Measurements from ENCODE around the gene SLC2A11.
"Not testable (repeated sequence)": the region's sequence is repeated elsewhere in the genome, so short reads cannot be mapped to it uniquely, and the experiment has no call there.

Gene SLC2A11

DNA sequence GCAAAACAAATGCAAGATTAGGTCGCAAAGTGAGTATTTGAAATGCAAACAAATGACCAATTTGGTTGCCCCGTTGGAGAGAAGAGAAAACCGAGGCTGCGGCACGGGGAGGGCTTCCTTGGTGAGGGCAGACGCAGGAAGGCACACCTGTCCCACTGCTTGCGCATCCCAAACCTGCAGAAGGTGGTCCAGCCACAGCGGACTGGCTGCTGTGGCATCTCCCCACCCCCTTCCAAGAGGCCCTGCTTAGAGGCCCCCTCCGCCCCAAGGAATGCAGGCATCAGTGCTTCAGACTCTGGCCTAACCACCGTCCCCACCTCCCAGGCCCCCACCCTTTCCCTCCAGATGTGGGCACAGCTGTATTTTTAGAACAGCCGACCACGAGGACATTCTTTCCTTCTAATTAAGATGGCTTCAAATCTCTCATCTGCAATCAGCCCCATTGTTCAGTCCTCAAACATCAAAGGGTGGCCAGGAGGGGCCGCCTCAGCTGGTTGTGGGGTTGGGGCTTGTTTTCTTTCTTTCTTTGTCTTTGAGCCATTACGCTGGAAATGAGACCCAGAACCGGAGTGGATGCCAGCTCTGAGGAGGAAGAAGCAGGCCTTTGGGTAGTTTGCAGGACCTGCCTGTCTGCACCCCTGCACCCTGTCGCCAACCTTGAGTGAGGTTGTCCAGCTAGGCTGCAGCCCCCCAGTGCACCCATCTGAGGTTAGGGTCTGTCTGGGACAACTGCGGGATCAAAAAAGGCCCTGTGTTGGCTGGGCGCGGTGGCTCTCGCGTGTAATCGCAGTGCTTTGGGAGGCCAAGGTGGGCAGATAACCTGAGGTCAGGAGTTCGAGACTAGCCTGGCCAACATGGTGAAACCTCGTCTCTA, 9.4 kb upstream of the SLC2A11 start:
- no peak for DNase-seq (ENCODE audit: low read depth in 2 of 2)

DNA sequence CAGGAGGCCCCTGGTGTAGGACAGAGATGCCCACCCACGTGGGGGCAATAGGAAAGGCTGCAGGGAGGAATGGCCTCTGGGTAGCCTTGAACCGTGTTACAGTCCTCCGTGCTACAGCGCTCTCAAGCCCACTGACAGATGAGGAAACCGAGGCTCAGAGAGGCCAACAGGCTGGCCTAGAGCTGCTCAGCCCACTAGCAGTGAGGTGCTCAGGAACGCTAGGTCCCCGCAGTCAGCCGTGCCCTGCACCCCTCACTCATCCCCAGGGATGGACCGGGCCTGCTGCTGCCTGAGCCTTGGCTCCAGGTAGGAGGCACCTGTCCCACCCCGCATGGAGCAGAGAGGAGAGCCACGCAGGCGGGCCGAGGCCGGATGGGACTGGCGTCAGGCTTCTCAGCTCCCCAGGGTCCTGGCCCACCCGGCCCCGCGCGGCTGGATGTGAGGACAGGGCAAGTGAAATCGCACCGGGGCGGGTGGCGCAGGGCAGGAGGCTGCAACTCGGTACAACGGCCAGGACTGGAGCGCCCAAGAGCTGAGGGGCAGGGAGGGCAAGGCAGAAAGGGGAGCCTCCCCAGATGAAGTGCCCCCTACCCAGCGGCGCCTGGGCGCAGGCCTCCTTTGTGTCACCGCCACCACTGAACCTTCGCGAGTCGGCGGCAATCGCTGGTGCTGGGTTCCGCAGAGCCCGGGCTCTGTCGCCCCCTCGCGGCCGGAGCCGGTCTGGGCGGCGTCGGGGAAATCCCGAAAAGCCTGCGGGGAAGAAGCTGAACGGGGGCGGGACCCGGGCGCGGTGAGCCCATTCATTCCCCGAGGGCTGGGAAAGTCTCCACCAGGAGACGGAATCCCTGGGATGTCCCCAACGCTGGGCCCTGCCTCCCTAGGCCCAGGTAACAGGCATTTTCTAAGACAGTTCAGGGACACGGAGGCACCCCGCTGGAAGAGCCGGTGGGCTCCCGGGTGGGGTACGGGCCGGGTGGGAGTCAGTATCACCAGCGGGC, 8.4 kb upstream of the SLC2A11 start:
- DNase-seq (ENCODE audit: low read depth in 2 of 2): peak; percentile 74 to 77
- peak overlapping the region in 1 of 2 donors; percentile 24 for H3K4me3 ChIP-seq (replicated peaks in 1 of 2; ENCODE audit: low read depth in 2 of 2, low read length in 2 of 2)
- TF ChIP-seq, protein P1, sequence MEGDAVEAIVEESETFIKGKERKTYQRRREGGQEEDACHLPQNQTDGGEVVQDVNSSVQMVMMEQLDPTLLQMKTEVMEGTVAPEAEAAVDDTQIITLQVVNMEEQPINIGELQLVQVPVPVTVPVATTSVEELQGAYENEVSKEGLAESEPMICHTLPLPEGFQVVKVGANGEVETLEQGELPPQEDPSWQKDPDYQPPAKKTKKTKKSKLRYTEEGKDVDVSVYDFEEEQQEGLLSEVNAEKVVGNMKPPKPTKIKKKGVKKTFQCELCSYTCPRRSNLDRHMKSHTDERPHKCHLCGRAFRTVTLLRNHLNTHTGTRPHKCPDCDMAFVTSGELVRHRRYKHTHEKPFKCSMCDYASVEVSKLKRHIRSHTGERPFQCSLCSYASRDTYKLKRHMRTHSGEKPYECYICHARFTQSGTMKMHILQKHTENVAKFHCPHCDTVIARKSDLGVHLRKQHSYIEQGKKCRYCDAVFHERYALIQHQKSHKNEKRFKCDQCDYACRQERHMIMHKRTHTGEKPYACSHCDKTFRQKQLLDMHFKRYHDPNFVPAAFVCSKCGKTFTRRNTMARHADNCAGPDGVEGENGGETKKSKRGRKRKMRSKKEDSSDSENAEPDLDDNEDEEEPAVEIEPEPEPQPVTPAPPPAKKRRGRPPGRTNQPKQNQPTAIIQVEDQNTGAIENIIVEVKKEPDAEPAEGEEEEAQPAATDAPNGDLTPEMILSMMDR (IDR thresholded peaks at IDR 0.05; ENCODE audit: low read depth, low read length): peak; percentile 97

More for the DNA sequence above, 9.4 kb upstream of the SLC2A11 start:
- TF ChIP-seq, protein P1 (IDR thresholded peaks at IDR 0.05; ENCODE audit: low read depth, low read length): no peak
- no peak overlapping the region for H3K4me3 ChIP-seq (replicated peaks in 1 of 2; ENCODE audit: low read depth in 2 of 2, low read length in 2 of 2)

DNA sequence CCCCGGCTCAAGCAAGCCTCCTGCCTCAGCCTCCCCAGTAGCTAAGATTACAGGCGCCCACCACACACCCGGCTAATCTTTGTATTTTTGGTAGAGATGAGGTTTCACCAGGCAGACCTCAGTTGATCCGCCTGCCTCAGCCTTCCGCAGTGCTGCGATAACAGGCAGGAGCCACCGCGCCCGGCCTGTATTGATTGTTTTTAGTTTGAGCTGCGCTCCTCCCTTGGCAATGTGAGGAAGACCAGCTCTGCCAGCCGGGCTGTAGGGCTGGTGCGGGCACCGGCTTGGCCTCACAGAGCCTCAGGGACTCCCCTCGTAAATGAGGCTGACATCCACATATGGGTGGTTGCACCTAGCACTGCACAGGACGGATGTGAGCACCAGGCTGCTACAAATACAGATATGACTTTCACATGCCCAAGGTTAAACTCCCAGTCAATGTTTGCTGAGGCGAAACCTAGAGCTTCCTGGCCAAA, 7.5 kb upstream of the SLC2A11 start:
- H3K4me3 ChIP-seq (replicated peaks in 1 of 2; ENCODE audit: low read depth in 2 of 2, low read length in 2 of 2): no peak overlapping the region
- no peak for DNase-seq (ENCODE audit: low read depth in 2 of 2)
- TF ChIP-seq, protein P1 (IDR thresholded peaks at IDR 0.05; ENCODE audit: low read depth, low read length): no peak

DNA sequence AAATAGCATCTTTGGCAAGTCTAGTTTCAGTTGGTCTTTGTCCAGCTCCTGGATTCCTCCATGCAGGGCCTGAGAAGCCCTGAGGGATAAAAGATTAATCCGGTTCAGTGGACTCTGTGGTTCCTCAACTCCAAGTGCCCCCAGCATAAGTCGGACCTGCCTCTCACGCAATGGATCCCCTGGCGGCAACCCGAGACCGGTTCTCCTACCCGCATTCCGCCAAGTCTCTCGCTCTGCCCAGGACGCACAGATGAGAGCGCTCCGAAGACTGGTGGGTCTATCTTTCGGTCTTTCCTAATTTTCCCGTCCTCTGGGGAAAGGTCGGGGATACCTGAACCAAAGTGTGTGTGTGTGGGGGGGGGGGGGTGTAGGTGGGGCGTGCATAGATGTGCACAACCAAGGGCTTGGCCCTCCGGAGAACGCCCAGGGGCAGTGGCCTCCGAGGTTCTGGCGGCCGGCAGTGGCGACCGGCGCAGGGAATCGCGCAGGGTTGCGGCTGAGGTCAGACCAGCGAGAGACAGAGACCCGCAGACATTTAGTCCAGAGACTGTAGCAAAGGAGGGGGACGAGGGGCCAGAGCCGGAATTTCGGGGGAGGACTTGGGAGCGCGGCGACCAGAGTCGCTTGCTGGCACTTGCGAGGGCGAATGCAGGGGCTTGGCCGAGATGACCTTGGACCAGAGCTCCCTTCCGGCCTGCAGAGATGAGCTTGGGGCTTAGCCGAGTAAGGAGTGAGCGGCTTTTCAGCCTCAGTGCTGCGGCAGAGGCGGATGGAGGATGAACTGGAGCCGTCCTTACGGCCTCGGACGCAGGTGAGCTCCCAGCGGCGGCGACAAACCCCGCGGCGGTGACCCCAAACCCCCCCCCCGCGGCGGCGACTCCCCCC, 712 bp upstream of the SLC2A11 start:
- TF ChIP-seq, protein P1 (IDR thresholded peaks at IDR 0.05; ENCODE audit: low read depth, low read length): no peak
- H3K4me3 ChIP-seq (replicated peaks in 1 of 2; ENCODE audit: low read depth in 2 of 2, low read length in 2 of 2): peak overlapping the region; percentile 66 to 73
- peak; percentile 40 to 45 for DNase-seq (ENCODE audit: low read depth in 2 of 2)

DNA sequence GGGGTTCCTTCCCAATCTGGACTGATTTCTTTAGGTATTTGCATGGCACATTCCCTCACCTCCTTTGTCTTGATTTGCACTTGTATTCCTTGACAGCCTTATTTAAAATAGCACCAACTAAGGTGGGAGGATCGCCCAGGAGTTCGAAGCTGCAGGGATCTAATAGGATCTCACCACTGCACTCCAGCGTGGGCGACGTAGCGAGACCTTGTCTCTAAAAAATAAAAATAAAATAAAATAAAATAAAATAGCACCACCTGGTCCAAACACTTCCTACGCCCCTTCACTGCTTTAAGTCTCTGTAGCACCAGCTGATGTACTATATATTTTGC, 775 bp downstream of the SLC2A11 start:
- H3K4me3 ChIP-seq (replicated peaks in 1 of 2; ENCODE audit: low read depth in 2 of 2, low read length in 2 of 2): peak overlapping the region; percentile 66 to 73
- TF ChIP-seq, protein P1 (IDR thresholded peaks at IDR 0.05; ENCODE audit: low read depth, low read length): no peak
- no peak for DNase-seq (ENCODE audit: low read depth in 2 of 2)

DNA sequence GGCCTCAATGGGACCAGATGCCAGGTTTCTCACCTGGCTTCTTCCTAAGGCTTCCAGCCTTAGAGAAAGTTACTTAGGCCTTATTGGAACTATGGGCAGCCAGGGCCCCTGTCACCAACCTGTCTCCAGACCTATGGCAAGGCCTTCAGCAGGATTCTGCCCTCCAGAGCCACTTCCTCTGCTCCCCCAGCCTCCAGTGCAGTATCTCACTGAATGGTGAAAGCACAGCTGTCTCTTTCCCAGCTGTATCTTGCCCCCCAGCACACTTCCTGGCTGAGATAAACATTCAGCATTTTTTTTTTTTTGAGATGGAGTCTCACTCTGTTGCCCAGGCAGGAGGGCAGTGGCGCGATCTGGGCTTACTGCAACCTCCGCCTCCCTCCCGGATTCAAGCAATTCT, 1.5 kb downstream of the SLC2A11 start:
- DNase-seq (ENCODE audit: low read depth in 2 of 2): no peak
- H3K4me3 ChIP-seq (replicated peaks in 1 of 2; ENCODE audit: low read depth in 2 of 2, low read length in 2 of 2): no peak overlapping the region
- TF ChIP-seq, protein P1 (IDR thresholded peaks at IDR 0.05; ENCODE audit: low read depth, low read length): no peak

DNA sequence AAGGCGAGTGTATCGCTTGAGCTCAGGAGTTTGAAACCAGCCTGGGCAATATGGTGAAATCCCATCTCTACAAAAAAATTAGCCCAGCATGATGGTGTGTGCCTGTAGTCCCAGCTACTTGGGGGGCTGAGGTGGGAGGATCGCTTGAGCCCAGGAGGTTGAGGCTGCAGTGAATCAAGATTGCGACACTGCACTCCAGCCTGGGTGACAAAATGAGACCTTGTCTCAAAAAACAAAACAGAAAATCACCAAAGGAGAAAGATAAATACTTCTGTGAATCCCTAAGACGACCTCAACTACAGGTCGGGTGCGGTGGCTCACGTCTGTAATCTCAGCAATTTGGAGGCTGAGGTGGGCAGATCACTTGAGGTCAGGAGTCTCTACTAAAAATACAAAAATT, 2.5 kb downstream of the SLC2A11 start:
- H3K4me3 ChIP-seq (replicated peaks in 1 of 2; ENCODE audit: low read depth in 2 of 2, low read length in 2 of 2); DNase-seq (ENCODE audit: low read depth in 2 of 2): not testable (repeated sequence)
